C4-2B (cell line): ENCODE measurements around the gene OR14I1.

Experiments used
- CTCF ChIP-seq: fragments of 450-650 bp; conservative IDR thresholded peaks from 2 replicates; pipeline ENCODE4 v1.5.1; 2017; ENCODE audit warnings: mild to moderate bottlenecking
- ZFX ChIP-seq: fragments of 450-650 bp; IDR thresholded peaks from 2 replicates; pipeline ENCODE4 v1.6.1; 2017

- no peak for TF ChIP-seq CTCF
- TF ChIP-seq ZFX: no peak
Observed at GRCh38 chr1:248750496-248750895, 47.9 kb upstream of the OR14I1 start.
